Hematopoietic multipotent progenitor cell (in vitro differentiated cells): ENCODE data around the gene AK1. TPM values are rescaled to one million over a fixed set of nuclear protein-coding genes. Genes with fewer than 3 reads are reported as not detected.
A peak's percentile ranks its signal among the peaks of the same experiment; 100 is the strongest.

Experiments used
- DNase-seq, 3 donors: peaks; one replicate each; pipeline ENCODE4 v3.0.0-alpha.2; 2011 to 2015; ENCODE audit warnings: low read depth in 2 of 3, low spot score in 2 of 3
- total RNA-seq: library from RNA; depleted of rRNA; stranded (reverse); fragments of >200 nt; gene quantifications from one replicate; pipeline ENCODE4 v1.2.3, GENCODE V29; 2012

The AK1 gene
- total RNA-seq, 1 donor, result 0.27 TPM

DNA sequence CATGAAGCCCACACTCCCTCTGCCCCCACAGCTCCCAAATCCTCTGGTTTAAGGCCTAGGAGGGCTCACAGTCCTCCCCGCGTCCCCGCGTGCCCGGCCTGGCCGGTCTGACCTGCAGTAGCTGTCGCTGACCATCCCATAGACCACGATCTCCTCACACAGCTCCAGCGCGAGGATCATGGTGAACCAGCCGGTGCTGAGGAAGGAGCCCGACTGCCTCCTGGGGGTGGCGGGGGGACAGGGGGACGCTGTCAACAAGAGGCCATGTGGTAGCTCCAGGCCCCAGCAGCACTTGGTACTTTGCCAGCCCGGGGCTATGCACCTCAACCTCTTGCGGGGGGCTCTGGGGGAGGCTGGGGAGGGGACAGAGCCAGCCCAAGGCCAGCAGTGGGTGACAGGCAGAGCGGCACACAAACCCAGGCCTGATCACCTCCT lies 32.4 kb upstream of the AK1 start:
- DNase-seq, result no peak

DNA sequence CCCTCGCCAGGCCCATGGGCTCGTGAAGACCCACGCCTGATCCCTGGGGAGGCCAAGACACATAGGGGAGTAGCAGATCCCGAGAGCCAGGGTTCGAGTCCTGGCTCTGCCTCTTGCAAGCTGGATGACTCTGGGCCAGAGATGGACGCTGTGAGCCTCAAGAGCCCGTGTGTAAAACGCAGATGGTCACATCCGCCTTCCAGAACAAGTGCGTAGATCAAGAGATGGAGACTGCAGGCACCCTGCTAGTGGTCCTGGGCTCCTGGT lies 31.1 kb upstream of the AK1 start:
- DNase-seq, result no peak

DNA sequence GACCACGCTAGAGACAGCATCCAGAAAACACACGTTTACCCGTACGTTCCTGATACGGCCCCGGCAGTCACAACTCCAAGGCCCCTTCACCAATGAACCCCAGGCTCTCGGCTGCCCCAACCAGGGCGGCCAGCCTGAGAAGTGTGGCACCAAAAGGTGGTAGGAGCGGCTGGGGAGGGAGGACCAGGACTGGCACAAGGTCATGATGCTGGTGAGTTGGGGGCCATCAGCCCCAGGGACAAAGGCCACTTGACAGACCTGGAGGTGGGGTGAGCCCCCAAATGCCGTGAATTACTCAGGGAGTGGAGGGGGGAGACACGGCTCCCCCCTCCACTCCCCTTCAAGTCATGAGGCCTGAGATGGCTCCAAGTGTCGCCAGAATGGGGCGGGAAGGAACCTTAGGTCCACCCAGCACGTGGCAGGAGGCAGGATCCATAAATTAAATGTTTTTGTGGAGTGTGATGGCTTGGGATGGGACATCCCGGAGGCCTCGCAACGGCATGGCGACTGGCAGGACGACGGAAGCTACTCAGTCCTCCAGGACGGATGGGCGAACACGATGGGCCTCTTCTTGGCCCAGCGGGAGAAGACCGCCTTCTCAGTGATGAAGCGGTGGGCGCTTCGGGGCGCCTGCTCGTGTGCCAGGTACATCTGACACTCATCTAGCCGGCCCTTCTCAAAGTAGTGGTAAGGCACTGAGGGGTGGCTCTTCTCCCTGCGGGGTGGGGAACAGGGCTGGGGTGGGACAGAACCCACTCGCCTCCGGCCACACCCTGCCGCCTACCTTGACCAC lies 30.6 kb upstream of the AK1 start:
- DNase-seq, result no peak

DNA sequence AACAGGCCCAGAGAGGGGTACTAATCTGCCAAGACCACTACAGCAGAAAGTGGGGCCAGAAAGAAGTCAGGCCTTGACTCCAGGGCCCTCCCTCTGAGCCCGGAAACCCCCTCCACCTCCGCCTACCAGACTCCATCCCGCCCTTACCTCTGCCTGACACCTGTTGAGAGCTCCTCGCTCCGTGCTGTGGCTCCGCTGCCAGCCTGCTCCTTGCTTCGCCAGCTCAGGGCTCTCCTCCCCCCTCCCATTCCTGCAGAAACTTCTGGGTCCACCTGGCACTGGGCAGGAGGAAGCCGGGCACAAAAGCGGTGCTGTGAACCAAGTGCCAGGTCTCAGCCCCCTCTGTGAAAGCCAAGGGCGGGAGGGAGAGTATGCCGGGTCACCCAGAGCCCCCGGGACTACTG lies 28.3 kb upstream of the AK1 start:
- no peak for DNase-seq

DNA sequence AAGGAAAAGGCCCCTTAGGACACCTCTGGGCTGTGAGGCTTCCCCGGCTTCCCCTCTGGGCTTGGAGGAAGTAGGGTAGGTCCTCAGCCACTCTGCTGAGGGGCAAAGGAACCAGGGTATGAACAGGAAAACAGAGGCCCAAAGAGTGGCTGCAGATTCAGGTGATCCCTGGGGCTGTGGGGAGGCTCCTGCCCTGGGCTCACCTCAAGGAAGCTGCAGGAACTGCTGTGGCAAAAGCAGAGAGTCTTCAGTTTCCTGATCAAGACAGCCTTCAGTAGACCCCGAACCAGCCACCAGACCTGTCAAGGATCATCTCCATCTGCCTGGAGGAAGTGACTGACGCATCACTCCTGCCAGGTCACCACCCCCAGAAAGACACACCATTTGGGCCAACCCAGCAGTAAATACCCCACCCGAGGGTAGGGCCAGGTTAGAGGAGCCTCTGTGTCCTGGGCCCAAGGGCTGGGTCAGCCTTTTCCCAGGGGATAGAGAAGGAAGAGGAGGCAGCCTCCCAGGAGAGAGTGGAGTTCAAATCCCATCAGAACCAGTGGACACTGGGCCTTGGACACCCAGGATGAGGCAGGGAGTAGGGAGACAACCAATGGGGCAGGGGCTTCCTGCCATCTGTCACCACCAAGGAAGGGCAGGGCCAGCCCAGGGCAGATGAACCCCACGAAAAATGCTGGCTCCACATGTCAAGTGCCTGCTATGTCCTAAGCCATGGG lies 27.7 kb upstream of the AK1 start:
- peak in 1 of 3 donors; percentile 33 for DNase-seq

DNA sequence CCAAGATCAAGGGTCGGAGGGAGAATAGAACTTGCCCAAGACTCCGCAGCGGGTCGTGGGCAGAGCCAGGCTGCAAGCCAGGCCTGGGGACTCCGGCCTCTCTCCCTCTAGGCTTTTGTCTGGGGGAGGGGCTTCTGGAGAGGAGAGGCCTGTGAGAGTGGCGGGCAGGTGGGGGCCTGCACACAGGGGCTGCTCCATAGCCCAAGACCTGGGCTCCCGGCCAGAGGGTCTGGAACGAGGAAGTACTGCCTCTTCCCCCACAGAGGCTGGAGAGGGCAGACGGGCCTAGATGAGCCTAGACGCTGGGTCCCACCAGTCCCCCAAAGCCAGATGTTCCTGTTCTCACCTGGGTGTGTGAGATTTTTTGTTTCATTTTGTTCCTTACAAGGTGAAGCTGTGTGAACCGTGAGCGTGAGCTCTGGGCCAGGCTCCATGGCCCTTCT lies 27.1 kb upstream of the AK1 start:
- peak in 2 of 3 donors; percentile 44 to 66 for DNase-seq

DNA sequence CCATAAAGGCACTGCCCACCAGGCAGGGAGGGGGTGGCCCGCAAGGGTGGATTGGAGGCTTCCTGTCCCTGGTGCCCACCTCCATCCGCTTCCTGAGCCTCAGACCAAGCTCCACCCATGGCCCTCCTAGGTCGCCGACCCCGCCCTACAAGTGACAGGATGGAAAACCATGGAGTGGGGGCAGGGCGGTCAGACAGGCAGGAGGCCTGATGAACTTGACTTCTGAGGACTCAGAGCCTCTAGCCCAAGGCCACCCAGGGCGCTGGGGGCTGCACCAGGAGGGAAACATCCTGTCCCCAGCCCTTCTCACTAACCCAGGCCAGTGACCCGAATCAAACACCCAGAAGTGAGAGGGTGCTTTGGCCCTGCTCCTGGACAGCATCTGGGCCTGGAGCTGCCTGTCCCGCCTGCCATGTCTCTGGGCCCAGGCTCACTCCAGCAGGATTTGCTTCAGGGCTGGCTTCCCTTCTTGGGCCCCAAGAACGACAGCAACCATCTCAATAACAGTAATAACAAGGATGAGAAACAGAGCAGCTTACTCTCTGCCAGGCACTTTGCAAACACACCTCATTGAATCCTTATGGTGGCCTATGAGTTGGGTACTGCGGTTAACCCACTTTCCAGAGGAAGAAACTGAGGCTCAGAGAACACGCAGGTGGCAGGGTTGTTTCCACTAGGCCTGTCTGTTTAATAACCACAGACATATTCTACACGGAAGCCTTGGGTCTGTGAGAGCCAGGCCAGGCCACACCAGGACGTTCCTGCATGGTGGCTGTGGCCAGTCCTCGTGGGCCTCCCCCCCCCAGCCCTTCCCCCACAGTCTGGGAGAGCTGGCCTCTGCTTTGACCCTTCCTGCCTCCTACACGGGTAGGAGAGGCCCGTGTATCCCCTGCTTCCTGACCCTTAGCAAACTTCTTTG lies 26.3 kb upstream of the AK1 start:
- DNase-seq, result peak in 1 of 3 donors; percentile 62

DNA sequence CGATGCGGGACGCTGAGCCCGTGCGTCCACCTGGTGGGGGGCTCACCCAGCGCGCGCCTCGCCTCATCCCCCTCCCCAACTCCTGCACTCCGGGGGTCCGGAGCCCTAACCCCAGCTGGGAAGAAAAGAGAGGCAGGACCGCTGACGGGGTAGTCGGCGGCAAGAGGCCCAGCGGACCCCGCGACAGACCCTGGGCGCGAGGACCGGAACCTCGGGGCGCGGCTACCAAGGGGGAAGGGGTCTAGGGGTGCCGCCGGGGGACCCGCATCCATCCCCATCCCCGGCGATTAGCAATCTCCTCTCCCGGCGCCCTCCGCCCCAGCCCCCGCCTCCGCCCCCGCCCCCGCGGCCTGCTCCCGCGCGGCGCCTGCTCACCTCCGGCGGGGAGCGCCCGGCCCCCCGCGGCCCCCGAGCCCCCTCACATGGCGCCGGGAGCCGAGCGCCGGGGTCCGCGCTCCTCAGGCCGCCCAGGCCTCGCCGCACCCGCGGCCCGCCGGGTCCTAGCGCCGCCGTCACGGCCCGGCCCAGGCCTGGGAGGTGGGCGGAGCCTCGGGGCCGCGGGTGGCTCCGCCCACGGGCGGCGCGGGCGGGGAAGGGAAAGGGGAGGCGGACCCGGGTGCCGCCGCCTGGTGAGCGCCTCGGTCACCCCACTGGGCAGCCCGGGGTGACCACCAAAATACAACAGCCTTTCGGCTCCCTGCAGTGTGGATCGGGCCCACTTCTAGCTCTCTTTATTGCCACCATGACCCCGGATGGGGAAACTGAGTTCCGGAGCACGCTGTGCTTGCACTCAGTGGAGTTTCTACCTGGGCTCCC lies 21.9 kb upstream of the AK1 start, which contains the start of gene ST6GALNAC6:
TSS of gene ST6GALNAC6 (minus strand) at position 476 of the 816 bp plus-strand sequence. CDS start 1,622 bp downstream, outside the sequence.
- DNase-seq, result peak in 2 of 3 donors; percentile 74 to 78

DNA sequence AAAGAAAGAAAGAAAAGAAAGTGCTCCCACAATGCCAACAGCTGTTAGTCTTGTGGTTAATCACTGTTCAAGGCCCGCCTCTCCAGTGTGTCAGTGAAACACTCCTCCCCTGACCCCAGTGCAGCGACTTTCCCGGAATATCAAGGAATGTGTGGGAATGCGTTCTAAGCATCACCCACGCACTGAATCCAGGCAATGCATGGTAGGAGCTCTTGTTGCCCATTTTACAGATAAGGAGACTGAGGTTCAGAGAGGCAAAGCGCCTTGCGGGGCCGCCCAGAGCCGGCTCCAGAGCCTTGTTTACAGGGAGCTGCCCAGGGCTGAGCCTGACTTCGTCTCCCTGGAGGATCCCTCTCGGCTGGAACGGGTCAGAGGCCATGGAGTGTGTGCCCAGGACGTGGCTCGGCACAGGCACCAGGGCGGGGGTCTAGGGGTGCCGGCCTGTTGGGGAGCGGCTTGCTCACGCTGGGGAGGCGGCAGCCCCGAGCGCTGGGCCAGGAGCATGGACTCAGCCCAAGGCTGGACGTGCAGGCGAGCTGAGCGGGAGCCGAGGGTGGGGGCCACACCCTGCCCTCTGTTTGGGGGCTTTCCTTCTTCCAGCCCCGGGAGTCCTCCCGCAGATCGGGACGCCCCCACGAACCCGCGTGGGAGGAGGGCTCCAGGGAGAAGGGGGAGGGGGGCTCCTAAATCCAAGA lies 21.1 kb upstream of the AK1 start:
- DNase-seq, result peak in 1 of 3 donors; percentile 39

DNA sequence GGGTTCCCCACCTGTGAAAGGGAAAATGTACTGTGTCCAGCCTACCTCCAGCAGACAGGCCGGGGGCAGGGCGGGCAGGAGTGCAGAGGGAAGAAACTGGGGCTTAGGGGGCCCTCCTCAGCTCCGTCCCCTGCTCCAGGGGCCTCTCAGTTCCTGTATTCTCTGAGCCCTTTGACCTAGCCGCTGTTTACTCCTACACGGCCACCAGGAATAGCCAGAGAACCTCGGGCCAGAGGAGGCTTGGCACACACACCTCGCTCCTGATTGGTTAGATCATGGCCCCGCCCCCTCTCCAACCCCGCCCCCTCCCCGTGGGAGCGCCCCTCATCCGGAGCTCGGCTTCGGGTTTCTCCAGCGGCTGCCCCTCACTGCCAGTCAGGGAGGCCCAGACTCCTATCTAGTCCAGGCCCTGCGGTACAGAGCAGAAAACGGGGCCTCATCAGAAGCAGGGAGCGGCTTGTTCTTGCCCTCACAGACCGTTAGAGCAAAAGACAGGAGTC lies 19.8 kb upstream of the AK1 start:
- DNase-seq, result peak in 2 of 3 donors; percentile 49 to 66

DNA sequence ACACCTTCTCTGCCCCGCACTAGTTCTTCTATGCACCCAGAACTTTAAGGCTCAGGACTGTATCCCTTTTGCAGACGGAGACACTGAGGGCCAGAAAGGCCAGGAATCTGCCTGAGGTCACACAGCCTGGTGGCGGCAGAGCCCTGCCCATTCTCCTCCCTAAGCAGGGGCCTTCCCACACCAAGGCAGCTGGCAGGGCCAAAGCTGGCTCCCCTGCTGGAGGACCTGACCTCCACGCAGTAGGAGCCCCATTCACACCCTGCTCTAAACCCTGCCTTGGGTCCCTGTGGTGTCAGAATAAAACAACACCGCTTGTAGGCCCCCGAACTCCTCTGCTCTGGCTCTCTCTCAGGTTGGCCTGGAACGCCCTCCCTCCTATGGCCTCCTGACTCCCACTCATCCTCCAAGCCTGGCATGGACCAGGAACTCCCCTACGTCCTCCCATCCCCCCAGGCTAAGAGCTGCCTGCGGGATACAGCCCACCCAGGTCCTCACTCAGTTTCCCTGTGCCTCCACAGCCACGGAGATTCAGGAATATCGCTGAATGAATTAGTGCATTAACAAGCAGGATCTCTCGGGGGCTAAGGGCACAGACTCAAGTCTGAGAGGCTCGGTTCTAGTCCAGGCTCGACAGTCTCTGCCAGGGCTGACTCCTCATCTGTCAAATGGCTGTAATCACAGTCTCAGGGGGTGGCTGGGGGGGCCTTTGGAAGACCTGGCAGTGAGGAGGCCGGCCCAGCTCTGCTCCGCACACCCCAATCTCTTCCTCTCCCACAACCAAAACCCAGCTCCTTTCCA lies 19.1 kb upstream of the AK1 start:
- no peak for DNase-seq

DNA sequence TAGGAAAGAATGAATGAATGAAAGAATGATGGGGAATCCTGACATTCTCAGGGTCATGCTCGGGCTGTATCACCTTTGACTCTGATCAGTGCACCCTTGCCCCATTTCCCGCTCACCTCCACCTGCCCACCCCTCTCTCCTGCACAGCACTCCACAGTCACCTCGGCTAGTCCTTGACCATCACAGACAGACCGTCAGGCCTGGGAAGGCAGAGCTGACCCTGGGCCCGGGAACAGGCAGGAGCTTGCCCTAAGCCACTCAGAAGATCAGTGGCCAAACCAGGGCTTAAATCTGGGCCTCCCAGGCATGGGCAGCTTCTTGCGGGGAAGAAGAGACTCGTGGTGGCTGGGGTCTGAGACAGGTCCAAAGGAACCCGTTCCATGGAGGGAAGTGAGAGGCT lies 18.3 kb upstream of the AK1 start:
- no peak for DNase-seq

DNA sequence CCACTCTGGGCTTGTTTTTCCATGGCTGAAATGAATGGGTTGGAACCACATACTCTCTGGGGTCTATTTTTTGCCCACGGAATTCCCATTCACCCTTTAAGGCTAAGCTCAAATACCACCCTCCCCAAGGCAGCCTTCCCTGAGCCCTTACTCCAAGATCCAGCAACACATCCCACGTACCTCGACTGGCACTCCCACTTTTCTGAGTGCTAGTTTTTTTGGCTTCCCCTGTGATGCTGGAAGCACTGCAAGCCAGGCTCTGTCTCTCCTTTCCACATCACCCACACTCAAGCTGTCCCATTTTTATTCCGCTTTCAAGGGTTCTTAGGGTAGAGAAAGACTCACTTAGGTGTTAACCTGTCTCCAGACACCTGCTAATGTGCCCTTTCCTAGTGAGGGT lies 15.9 kb upstream of the AK1 start:
- DNase-seq, result no peak

DNA sequence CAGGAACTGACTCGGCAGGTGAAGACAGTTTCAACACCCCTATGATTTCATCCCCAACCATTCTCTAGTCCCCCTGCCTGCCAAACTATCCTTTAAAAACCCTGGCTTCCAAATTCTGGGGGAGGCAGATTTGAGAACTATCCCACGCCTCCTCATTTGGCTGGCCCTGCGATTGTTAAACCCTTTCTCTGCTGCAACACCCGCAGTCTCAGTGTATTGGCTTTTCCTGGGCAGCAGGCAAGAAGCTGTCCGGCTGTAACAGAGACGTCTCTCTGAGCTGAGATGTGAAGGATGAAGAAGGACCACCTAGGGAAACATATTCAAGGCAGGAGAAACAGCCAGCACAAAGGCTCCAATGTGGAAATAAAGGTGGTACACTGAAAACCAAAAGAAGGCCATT lies 15.4 kb upstream of the AK1 start:
- DNase-seq, result no peak

DNA sequence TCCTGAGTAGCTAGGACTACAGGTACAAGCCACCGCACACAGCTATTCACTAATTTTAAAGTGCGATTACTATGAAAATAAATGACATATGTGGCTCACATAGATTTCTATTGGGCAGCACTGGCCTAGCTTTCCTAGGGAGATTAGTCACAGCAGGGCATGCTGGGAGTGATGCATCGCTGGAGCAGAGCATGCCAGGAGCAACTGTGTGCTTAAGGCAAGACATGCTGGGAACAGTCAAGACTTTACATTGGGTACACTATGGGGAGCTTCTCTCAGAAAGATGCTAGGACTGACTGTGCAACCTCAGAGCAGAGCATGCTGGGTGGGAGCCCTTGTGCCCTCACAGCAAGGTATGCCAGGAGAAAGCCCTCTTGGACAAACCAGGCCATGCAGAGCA lies 12.6 kb upstream of the AK1 start:
- DNase-seq, result no peak

DNA sequence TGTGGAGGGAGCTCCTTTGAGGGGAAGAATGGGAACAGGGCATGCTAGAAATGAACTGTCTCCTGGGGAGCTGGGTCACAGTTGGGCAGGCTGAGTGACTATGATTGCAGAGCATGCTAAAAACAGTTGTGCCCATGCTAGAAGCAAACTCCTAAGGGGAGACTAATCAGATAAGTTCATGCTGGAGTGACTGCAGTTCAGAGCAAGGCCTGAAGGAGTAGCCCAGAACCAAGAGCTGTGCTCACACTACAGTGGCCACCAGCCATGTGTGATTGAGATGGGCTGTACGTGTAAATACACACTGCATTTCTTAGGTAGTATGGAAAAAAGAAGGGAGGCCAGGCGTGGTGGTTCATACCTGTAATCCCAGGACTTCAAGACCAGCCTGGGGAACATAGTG lies 10.3 kb upstream of the AK1 start:
- DNase-seq, result peak in 1 of 3 donors; percentile 38

DNA sequence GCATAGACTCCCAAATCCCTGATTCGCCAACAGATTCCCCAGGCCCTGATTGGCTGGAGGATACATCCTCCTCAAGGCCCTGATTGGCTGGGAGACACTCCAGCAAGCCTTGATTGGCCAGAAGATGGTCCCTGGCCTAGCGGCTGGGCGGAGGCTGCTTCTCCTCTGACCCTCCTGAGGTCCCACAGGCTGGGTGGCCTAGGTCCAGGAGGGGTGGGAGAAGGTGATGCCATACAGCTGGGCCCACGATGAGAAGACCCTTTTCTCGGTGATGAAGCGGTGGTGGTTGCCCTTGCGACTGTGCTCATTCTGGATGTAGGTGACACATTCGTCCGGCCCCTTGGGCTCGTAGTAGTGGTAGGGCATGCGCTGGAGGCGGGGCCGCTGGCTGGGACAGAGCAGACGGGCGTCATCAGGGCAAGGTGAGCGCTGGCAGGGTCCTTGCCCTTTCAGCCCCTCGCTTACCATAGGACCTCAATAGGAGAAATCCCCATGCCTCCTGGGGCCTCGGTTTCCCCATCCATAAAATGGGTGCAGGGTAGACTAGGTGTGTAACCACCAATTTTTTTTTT lies 9.0 kb upstream of the AK1 start:
- no peak for DNase-seq
